ACC112 (cell line): Measurements from ENCODE around the gene APOBEC2.

Experiments
- H2AFZ ChIP-seq: fragments of 200-600 bp; sonication (generic); one replicate; pipeline ENCODE4 v1.6.0; 2017; ENCODE audit warnings: antibody characterized with exemption, low read length; ENCODE audit not compliant: unreplicated experiment
- H3K27ac ChIP-seq: fragments of 200-600 bp; sonication (generic); 2 replicates; pipeline ENCODE4 v1.5.1; 2014; ENCODE audit warnings: low read depth, mild to moderate bottlenecking, antibody characterized with exemption, low read length, moderate library complexity
- H3K27me3 ChIP-seq: fragments of 200-600 bp; sonication (generic); 2 replicates; pipeline ENCODE4 v1.6.1; 2014; ENCODE audit warnings: mild to moderate bottlenecking, antibody characterized with exemption, low read length, moderate library complexity, mixed read lengths; ENCODE audit not compliant: insufficient read depth
- H3K36me3 ChIP-seq: fragments of 200-600 bp; sonication (generic); 2 replicates; pipeline ENCODE4 v1.6.1; 2016; ENCODE audit warnings: mild to moderate bottlenecking, antibody characterized with exemption, low read length, moderate library complexity, mixed read lengths; ENCODE audit not compliant: insufficient read depth
- H3K4me1 ChIP-seq: fragments of 200-600 bp; sonication (generic); one replicate; pipeline ENCODE4 v1.6.1; 2016; ENCODE audit warnings: low read length, mixed read lengths; ENCODE audit not compliant: insufficient read depth, unreplicated experiment, control insufficient read depth
- H3K4me3 ChIP-seq: fragments of 200-600 bp; sonication (generic); 2 replicates; pipeline ENCODE4 v1.5.1; 2014; ENCODE audit warnings: mild to moderate bottlenecking, low read depth, low read length
- H3K79me2 ChIP-seq: fragments of 200-600 bp; sonication (generic); one replicate; pipeline ENCODE4 v1.6.0; 2016; ENCODE audit warnings: low read length; ENCODE audit not compliant: control insufficient read depth, unreplicated experiment, insufficient read depth

The APOBEC2 gene

DNA sequence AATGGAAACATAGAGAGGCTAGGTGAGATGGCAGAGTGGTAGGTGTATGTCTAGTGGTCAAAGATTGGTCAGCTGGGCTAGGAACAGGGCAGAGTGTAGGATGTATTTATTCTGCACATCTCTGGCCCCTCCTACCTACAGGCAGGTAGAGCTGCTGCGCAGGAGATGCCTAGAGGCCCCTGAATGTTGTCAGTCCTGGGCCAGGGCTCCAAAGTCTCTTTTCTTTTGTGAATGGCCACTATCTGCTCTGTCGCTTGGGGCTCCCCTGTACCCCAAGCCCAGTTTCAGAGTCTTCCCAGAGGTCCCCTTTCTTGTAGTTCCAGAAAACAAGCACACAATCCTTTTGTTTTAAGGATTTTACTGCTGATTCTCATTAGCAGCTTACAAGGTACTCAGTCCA lies 5.7 kb upstream of the APOBEC2 start:
- no peaks in the 10 kb centered on the region for H3K36me3 ChIP-seq
- H3K4me1 ChIP-seq, result no peaks in the 10 kb centered on the region
- H3K27me3 ChIP-seq, result peaks cover 20% of the 10 kb centered on the region
- H3K4me3 ChIP-seq, result no peak overlapping the region
- H3K27ac ChIP-seq, result no peak overlapping the region
- H2AFZ ChIP-seq, result no peak overlapping the region
- H3K79me2 ChIP-seq, result no peaks in the 10 kb centered on the region

- no peak overlapping the region for H3K27ac ChIP-seq
- no peaks in the 10 kb centered on the region for H3K36me3 ChIP-seq
- no peaks in the 10 kb centered on the region for H3K4me1 ChIP-seq
- no peak overlapping the region for H2AFZ ChIP-seq
- H3K4me3 ChIP-seq, result no peak overlapping the region
- H3K27me3 ChIP-seq, result peaks cover 20% of the 10 kb centered on the region
- no peaks in the 10 kb centered on the region for H3K79me2 ChIP-seq
These were observed 5.0 kb upstream of the APOBEC2 start for GRCh38 chr6:41047745-41048732.

- no peaks in the 10 kb centered on the region for H3K36me3 ChIP-seq
- H3K27ac ChIP-seq, result no peak overlapping the region
- H2AFZ ChIP-seq, result no peak overlapping the region
- no peaks in the 10 kb centered on the region for H3K4me1 ChIP-seq
- H3K4me3 ChIP-seq, result no peak overlapping the region
- no peaks in the 10 kb centered on the region for H3K79me2 ChIP-seq
- peaks cover 20% of the 10 kb centered on the region for H3K27me3 ChIP-seq
These were observed 3.5 kb upstream of the APOBEC2 start for GRCh38 chr6:41049521-41049920.

- no peak overlapping the region for H3K4me3 ChIP-seq
- H3K27me3 ChIP-seq, result peaks cover 24% of the 10 kb centered on the region
- no peaks in the 10 kb centered on the region for H3K79me2 ChIP-seq
- no peaks in the 10 kb centered on the region for H3K4me1 ChIP-seq
- H3K36me3 ChIP-seq, result no peaks in the 10 kb centered on the region
- H3K27ac ChIP-seq, result no peak overlapping the region
- H2AFZ ChIP-seq, result no peak overlapping the region
These were observed 3.0 kb upstream of the APOBEC2 start for GRCh38 chr6:41049955-41050354.

DNA sequence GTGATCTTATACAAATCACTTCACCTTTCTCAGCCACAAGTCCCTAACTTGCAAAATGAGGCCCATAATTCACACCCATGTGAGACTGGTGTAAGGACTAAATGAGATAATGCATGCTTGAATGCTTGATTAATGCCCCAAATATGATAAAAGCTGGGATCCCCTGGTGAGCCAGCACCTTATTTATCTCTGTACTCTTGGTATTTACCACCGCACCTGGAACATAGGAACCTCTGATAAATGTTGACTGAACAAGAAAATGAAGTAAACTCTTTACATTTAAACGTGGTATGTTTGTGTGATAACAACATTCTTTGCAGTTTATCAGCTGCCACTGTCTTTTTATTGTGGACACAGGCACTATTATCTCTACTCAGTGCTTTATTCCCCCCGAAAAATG lies 2.5 kb upstream of the APOBEC2 start:
- no peak overlapping the region for H3K4me3 ChIP-seq
- H3K4me1 ChIP-seq, result no peaks in the 10 kb centered on the region
- H3K79me2 ChIP-seq, result no peaks in the 10 kb centered on the region
- H3K27me3 ChIP-seq, result peaks cover 22% of the 10 kb centered on the region
- H2AFZ ChIP-seq, result no peak overlapping the region
- H3K36me3 ChIP-seq, result no peaks in the 10 kb centered on the region
- no peak overlapping the region for H3K27ac ChIP-seq

DNA sequence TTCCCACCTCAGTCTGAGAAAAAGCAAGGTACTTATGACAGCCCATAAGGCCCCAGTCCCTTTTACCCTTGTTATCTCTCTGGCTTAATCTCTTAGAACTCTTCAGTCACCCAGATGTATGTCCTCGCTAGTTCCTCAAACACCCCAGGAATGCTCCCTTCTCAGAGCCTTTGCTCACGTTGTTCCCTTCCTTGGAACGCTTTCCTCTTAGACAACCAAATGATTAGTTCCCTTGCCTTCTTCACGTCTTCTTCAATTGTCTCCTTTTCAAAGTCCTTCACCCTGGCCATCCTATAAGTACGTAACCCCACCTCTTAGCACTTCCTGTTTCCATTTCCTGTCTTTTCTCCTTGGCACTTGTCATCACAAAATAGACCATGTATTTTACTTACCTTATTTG lies 1.1 kb upstream of the APOBEC2 start:
- H3K79me2 ChIP-seq, result no peaks in the 10 kb centered on the region
- no peak overlapping the region for H3K27ac ChIP-seq
- H3K4me3 ChIP-seq, result no peak overlapping the region
- H3K27me3 ChIP-seq, result peaks cover 9% of the 10 kb centered on the region
- H3K36me3 ChIP-seq, result no peaks in the 10 kb centered on the region
- no peak overlapping the region for H2AFZ ChIP-seq
- H3K4me1 ChIP-seq, result no peaks in the 10 kb centered on the region

GRCh38 chr6:41054511-41054910 lies 1.5 kb downstream of the APOBEC2 start:
- Histone ChIP-seq H3K79me2 (no peaks in the 10 kb centered on the region), H3K27me3 (0 out of 2 replicates have a peak, but pooled peaks cover 4% of the 10 kb centered on the region), H3K36me3 (no peaks in the 10 kb centered on the region), H3K4me3 (no peak overlapping the region), H2AFZ (no peak overlapping the region), H3K4me1 (peaks cover 3% of the 10 kb centered on the region), H3K27ac (no peak overlapping the region)

DNA sequence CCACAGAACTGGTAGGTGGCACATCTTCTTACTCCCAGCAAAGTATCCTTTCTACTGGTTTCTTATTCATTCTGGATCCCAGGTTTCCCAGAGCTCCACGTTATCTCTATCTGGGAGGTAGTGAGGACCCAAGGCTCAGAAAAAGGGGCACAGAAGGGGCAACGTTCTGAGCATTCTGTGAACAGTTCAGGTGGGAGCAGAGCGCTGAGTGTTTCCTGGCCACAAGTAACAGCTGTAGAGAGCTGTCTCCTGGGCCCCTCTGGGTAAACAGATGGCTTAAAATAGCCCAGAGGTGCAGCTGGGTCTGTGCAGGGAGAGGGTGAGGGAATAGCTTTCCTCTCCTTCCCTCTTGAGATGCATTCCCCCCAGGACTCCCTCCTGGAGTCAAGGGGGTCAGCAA lies 2.1 kb downstream of the APOBEC2 start:
- Histone ChIP-seq H3K4me3 (no peak overlapping the region), H3K4me1 (peaks cover 5% of the 10 kb centered on the region), H3K27ac (no peak overlapping the region)

DNA sequence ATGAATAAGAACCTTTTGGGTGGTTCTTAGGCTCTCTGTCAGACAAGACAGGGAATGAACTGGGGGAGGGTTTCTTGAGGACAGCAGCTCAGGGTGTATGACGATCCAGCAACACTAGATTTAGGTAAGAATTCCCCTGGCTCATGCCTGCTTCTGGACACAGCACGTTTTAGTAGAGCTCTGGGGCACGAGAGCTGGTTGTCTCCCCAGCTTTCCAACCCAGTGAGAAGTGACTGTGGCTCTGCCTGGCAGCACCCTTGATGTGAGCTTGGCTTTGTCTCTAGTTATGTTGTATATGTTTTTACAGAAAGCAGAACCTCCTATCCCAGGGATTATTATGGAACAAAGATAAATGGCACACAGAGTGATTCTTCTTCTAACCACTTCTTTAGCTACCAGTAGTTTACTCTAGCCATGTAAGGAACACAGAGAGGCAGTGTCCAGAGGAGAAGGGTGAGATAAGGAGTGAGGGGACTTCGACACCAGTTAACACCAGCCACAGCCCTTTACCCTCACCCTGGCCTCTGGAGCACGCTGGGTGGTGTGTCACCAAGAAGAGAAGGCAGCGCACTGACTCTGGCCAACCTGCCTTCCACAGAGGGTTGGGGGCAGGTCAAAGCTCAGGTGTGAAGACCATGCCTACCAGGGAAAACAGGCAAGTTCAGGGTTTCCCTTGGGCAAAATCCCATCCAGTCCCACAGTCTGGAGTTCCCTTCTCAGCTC lies 3.9 kb downstream of the APOBEC2 start:
- H3K27ac ChIP-seq, result no peak overlapping the region
- no peaks in the 10 kb centered on the region for H3K36me3 ChIP-seq
- H3K79me2 ChIP-seq, result no peaks in the 10 kb centered on the region
- no peak overlapping the region for H2AFZ ChIP-seq
- no peak overlapping the region for H3K4me3 ChIP-seq
- H3K4me1 ChIP-seq, result peaks cover 5% of the 10 kb centered on the region
- 0 out of 2 replicates have a peak, but pooled peaks cover 4% of the 10 kb centered on the region for H3K27me3 ChIP-seq

More for the DNA sequence above, 2.1 kb downstream of the APOBEC2 start:
- Histone ChIP-seq H3K36me3 (no peaks in the 10 kb centered on the region), H2AFZ (no peak overlapping the region), H3K79me2 (no peaks in the 10 kb centered on the region), H3K27me3 (0 out of 2 replicates have a peak, but pooled peaks cover 4% of the 10 kb centered on the region)

DNA sequence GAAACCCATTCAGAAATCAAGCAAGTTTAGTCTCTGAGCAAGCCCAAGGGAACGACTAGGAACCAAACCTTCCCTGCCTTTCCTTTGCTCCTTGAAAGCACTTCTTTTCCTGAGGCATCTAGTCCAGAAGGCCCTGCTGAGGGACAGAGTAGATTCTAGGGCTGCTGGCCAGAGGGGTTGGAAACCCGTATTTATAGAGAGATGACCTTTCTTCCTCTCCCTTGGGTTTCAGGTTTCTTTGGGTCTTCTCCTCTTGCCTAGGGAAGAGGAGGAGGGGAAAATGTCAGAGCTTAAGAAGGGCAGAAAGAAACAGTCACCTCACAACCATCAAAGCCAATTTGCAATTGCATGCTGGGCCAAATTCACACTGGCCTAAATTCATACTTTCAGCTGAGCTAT lies 5.8 kb downstream of the APOBEC2 start:
- no peak overlapping the region for H2AFZ ChIP-seq
- no peaks in the 10 kb centered on the region for H3K79me2 ChIP-seq
- H3K4me1 ChIP-seq, result peaks cover 5% of the 10 kb centered on the region
- no peaks in the 10 kb centered on the region for H3K36me3 ChIP-seq
- H3K27ac ChIP-seq, result no peak overlapping the region
- no peak overlapping the region for H3K4me3 ChIP-seq
- 0 out of 2 replicates have a peak, but pooled peaks cover 4% of the 10 kb centered on the region for H3K27me3 ChIP-seq
